WTC11 (cell line): ENCODE data around the gene GLI2. TPM values are rescaled to one million over a fixed set of nuclear protein-coding genes. Genes with fewer than 3 reads are reported as not detected.
A peak's percentile ranks its signal among the peaks of the same experiment; 100 is the strongest.

Source experiments
- ATAC-seq: fragments of 200-7000 bp; cut with Tn5 transposase; 2 replicates; pipeline ENCODE4 v1.10.0; 2021; ENCODE audit warnings: mild to moderate bottlenecking, moderate library complexity
- CTCF ChIA-PET: fragments of 300-600 bp; sonication (Branson Sonifier 250); formaldehyde crosslinking; loops from one replicate; lab custom pipeline; 2021; ENCODE audit warnings: antibody characterized with exemption; lab: Charles Lee
- POLR2A ChIA-PET: fragments of 350-600 bp; sonication (Branson Sonifier 250); formaldehyde crosslinking; loops from one replicate; lab custom pipeline; 2021; ENCODE audit warnings: antibody characterized with exemption; lab: Charles Lee
- DNase-seq: peaks from one replicate; pipeline ENCODE4 v3.0.0; 2021; ENCODE audit warnings: low spot score
- H3K27ac Mint-ChIP-seq: 2 replicates; pipeline ENCODE4 v1.8.0; 2021; ENCODE audit warnings: mixed read lengths
- H3K27me3 Mint-ChIP-seq: 2 replicates; pipeline ENCODE4 v1.8.0; 2021; ENCODE audit warnings: low read depth, mild to moderate bottlenecking, moderate library complexity, mixed read lengths
- H3K36me3 Mint-ChIP-seq: 2 replicates; pipeline ENCODE4 v1.8.0; 2021; ENCODE audit warnings: mixed read lengths
- H3K4me1 Mint-ChIP-seq: 2 replicates; pipeline ENCODE4 v1.8.0; 2022; ENCODE audit warnings: mixed read lengths
- H3K4me3 Mint-ChIP-seq: 2 replicates; pipeline ENCODE4 v1.8.0; 2021; ENCODE audit warnings: mild to moderate bottlenecking, moderate library complexity, mixed read lengths
- H3K9me3 Mint-ChIP-seq: 2 replicates; pipeline ENCODE4 v1.8.0; 2021; ENCODE audit warnings: mixed read lengths
- CDX4 ChIP-seq: fragments of 250-450 bp; sonication (Bioruptor Pico); IDR thresholded peaks from 2 replicates; pipeline ENCODE4 v1.9.0; 2021; ENCODE audit warnings: moderate library complexity, mild to moderate bottlenecking, inconsistent platforms, borderline replicate concordance
- CREM ChIP-seq: sonication (generic); formaldehyde crosslinking; IDR thresholded peaks from 2 replicates; pipeline ENCODE4 v1.8.1; 2022; ENCODE audit warnings: mild to moderate bottlenecking, missing genetic modification reagents, moderate library complexity
- MXD4 ChIP-seq: fragments of 250-450 bp; sonication (Bioruptor Pico); IDR thresholded peaks from 2 replicates; pipeline ENCODE4 v1.8.0; 2021; ENCODE audit warnings: mild to moderate bottlenecking, moderate library complexity, borderline replicate concordance
- NFATC4 ChIP-seq: fragments of 250-450 bp; sonication (Bioruptor Pico); IDR thresholded peaks from 2 replicates; pipeline ENCODE4 v1.9.0; 2021; ENCODE audit warnings: mild to moderate bottlenecking
- NR1H2 ChIP-seq: sonication (generic); formaldehyde crosslinking; IDR thresholded peaks from 2 replicates; pipeline ENCODE4 v1.9.0; 2021; ENCODE audit warnings: mild to moderate bottlenecking, moderate library complexity, missing genetic modification reagents
- SMAD4 ChIP-seq: sonication (generic); formaldehyde crosslinking; IDR thresholded peaks from 2 replicates; pipeline ENCODE4 v1.8.0; 2022; ENCODE audit warnings: mild to moderate bottlenecking, missing genetic modification reagents
- ZNF423 ChIP-seq: fragments of 250-450 bp; sonication (Bioruptor Pico); IDR thresholded peaks from 2 replicates; pipeline ENCODE4 v2.1.2; 2022; ENCODE audit warnings: mild to moderate bottlenecking, moderate library complexity
- total RNA-seq: library from RNA; stranded (reverse); gene quantifications from 3 replicates; pipeline ENCODE4 v1.2.3, GENCODE V29; 2021
- TF ChIP-seq, protein P1 (sequence below): sonication (generic); formaldehyde crosslinking; IDR thresholded peaks from 2 replicates; pipeline ENCODE4 v1.8.1; 2023; ENCODE audit warnings: mild to moderate bottlenecking, missing genetic modification reagents
- TF ChIP-seq, protein P2 (sequence below): sonication (generic); formaldehyde crosslinking; IDR thresholded peaks from 2 replicates; pipeline ENCODE4 v1.8.0; 2022; ENCODE audit warnings: mild to moderate bottlenecking, missing genetic modification reagents
- TF ChIP-seq, protein P3 (sequence below): fragments of 250-450 bp; sonication (Bioruptor Pico); IDR thresholded peaks from 2 replicates; pipeline ENCODE4 v1.9.0; 2021; ENCODE audit warnings: mild to moderate bottlenecking
- TF ChIP-seq, protein P4 (sequence below): sonication (generic); formaldehyde crosslinking; IDR thresholded peaks from 2 replicates; pipeline ENCODE4 v1.8.0; 2022; ENCODE audit warnings: missing genetic modification reagents

GLI2 gene
- total RNA-seq, 1 experiment from 2014 or later, result 60.9 TPM

DNA sequence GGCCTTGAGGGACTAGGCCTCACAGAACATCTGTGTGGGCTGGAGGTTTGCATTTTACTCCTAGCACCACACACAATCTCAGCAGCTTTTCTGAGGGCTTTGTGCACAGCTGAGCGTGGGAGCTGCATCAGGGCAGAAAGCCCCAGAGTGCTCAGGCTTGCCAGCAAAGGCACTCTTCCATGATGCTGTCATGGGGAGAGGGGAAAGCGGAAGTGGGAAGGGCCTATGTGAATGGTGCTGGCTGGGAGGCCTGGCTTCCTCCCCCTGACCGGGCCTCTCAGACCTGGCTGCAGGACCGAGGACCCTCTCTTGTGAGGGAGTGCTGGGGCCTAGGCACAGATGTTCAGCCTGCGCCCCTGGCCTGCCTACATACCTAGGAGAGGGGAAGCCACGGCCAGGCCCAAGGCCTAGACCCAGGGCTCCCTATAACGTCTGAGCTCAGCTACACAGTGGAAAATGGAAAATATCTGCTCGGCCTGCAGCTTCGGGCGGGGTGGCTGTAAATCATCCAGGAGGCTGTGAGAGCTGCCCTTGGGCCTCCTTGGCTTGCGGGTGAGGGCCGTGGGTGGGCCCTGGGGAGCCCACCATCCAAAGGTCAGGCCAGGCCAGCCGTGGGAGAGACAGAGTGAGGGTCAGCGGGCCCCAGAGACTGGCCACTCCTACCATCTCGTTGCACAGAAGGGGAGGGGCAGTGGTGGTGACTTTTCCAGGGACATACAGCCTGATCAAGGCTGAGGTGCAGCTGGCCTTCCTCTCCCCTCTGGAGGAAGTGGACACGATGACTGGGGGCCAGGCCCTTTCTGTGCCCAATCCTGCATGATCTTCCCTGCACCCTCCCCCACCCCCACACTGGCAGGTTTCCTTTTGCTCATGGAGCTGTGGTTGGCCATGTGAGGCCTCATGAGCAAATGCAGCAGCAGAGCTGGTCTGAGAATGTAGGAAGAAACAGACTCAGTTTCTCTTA is 22.8 kb downstream of the GLI2 start (continued):
- TF ChIP-seq MXD4 (CRISPR knock-in tag) (no peak), SMAD4 (no peak)
- TF ChIP-seq, protein P1, sequence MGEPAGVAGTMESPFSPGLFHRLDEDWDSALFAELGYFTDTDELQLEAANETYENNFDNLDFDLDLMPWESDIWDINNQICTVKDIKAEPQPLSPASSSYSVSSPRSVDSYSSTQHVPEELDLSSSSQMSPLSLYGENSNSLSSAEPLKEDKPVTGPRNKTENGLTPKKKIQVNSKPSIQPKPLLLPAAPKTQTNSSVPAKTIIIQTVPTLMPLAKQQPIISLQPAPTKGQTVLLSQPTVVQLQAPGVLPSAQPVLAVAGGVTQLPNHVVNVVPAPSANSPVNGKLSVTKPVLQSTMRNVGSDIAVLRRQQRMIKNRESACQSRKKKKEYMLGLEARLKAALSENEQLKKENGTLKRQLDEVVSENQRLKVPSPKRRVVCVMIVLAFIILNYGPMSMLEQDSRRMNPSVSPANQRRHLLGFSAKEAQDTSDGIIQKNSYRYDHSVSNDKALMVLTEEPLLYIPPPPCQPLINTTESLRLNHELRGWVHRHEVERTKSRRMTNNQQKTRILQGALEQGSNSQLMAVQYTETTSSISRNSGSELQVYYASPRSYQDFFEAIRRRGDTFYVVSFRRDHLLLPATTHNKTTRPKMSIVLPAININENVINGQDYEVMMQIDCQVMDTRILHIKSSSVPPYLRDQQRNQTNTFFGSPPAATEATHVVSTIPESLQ (CRISPR knock-in tag), result no peak
- TF ChIP-seq, all 79 proteins: peak for 6

GRCh38 chr2:120759543-120760331 is 24.1 kb downstream of the GLI2 start:
- ATAC-seq (peak; percentile 11; the same call in 1 of the 2 replicates), DNase-seq (peak; percentile 20)
- Mint-ChIP-seq H3K9me3 (no peaks in the 10 kb centered on the region), H3K27me3 (no peaks in the 10 kb centered on the region), H3K4me3 (0 out of 2 replicates have a peak overlapping the region, but pooled peaks have one; percentile 11), H3K36me3 (no peaks in the 10 kb centered on the region), H3K4me1 (peaks cover 69% of the 10 kb centered on the region), H3K27ac (peak overlapping the region; percentile 72; the same call in 1 of the 2 replicates)
- ChIA-PET CTCF (interaction anchor here (0.6 to 2.5 kb wide), 7 partner anchors 14 to 336 kb away, joined by 3 to 7 read pairs (median 3); no protein-coding TSS in a partner anchor), POLR2A (interaction anchor here (0.7 to 2.6 kb wide), 2 partner anchors 14 to 25 kb away, joined by 7 to 9 read pairs; no protein-coding TSS in a partner anchor)
- TF ChIP-seq, protein P2, sequence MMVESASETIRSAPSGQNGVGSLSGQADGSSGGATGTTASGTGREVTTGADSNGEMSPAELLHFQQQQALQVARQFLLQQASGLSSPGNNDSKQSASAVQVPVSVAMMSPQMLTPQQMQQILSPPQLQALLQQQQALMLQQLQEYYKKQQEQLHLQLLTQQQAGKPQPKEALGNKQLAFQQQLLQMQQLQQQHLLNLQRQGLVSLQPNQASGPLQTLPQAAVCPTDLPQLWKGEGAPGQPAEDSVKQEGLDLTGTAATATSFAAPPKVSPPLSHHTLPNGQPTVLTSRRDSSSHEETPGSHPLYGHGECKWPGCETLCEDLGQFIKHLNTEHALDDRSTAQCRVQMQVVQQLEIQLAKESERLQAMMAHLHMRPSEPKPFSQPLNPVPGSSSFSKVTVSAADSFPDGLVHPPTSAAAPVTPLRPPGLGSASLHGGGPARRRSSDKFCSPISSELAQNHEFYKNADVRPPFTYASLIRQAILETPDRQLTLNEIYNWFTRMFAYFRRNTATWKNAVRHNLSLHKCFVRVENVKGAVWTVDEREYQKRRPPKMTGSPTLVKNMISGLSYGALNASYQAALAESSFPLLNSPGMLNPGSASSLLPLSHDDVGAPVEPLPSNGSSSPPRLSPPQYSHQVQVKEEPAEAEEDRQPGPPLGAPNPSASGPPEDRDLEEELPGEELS, result no peak
- TF ChIP-seq, protein P3, sequence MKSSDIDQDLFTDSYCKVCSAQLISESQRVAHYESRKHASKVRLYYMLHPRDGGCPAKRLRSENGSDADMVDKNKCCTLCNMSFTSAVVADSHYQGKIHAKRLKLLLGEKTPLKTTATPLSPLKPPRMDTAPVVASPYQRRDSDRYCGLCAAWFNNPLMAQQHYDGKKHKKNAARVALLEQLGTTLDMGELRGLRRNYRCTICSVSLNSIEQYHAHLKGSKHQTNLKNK (CRISPR knock-in tag), result no peak
- TF ChIP-seq CDX4 (no peak), ZNF423 (CRISPR knock-in tag) (peak; percentile 40; the same call in 1 of the 2 replicates)

DNA sequence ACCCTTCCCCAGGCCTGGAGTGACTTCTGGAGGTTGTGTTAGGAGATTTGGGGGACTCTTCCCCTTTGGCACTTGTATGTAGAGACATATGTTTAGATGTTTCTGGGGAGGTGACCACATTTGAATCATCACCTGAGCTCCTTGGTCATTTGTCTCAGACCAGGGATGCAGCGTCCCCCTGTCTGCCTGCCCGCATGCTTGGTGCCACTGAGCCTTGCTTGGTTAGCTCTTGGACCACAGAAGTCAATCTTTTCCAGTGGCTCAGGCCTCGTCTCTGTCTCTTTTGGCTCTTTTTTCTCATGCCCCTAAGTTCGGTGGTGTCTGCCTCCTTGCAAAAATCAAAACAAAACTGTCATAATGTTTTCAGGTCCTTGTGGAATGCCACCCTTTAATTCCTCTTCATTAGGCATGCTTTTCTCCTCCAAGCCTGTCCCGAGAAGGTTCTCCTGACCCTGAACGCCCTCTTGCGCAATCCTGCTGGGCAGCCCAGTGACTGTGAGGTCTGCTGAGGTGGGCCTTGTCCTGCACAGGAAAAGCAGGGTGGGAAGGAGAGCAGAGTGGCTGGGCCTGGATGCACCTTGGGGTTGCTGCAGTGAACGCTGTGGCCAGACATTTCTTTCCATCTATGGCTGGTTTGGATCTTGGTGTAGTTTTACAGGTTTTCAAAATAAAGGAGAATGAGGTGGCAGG is 24.9 kb downstream of the GLI2 start:
- CTCF ChIA-PET, result interaction anchor here (0.7 kb wide), 1 partner anchor 25 kb away, joined by 3 read pairs; no protein-coding TSS in a partner anchor
- POLR2A ChIA-PET, result no interaction called here
- Mint-ChIP-seq H3K4me3 (no peak overlapping the region), H3K9me3 (no peaks in the 10 kb centered on the region), H3K27ac (peak overlapping the region; percentile 11), H3K36me3 (no peaks in the 10 kb centered on the region), H3K27me3 (no peaks in the 10 kb centered on the region), H3K4me1 (peaks cover 77% of the 10 kb centered on the region)
- TF ChIP-seq NFATC4 (CRISPR knock-in tag) (no peak), CREM (CRISPR knock-in tag) (no peak), NR1H2 (CRISPR knock-in tag) (no peak)
- TF ChIP-seq, protein P4, sequence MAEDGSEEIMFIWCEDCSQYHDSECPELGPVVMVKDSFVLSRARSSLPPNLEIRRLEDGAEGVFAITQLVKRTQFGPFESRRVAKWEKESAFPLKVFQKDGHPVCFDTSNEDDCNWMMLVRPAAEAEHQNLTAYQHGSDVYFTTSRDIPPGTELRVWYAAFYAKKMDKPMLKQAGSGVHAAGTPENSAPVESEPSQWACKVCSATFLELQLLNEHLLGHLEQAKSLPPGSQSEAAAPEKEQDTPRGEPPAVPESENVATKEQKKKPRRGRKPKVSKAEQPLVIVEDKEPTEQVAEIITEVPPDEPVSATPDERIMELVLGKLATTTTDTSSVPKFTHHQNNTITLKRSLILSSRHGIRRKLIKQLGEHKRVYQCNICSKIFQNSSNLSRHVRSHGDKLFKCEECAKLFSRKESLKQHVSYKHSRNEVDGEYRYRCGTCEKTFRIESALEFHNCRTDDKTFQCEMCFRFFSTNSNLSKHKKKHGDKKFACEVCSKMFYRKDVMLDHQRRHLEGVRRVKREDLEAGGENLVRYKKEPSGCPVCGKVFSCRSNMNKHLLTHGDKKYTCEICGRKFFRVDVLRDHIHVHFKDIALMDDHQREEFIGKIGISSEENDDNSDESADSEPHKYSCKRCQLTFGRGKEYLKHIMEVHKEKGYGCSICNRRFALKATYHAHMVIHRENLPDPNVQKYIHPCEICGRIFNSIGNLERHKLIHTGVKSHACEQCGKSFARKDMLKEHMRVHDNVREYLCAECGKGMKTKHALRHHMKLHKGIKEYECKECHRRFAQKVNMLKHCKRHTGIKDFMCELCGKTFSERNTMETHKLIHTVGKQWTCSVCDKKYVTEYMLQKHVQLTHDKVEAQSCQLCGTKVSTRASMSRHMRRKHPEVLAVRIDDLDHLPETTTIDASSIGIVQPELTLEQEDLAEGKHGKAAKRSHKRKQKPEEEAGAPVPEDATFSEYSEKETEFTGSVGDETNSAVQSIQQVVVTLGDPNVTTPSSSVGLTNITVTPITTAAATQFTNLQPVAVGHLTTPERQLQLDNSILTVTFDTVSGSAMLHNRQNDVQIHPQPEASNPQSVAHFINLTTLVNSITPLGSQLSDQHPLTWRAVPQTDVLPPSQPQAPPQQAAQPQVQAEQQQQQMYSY (CRISPR knock-in tag), result no peak
- ATAC-seq, result no peak
- DNase-seq, result peak; percentile 11
